Skeletal muscle cell (primary cell): ENCODE data around the gene ZIC5.
A peak's percentile ranks its signal among the peaks of the same experiment; 100 is the strongest.
"Not testable (repeated sequence)": the region's sequence is repeated elsewhere in the genome, so short reads cannot be mapped to it uniquely, and the experiment has no call there.

Source experiments
- DNase-seq: peaks from one replicate; pipeline ENCODE4 v3.0.0-alpha.2; 2010; ENCODE audit warnings: low read depth
- H3K4me3 ChIP-seq: 2 replicates; pipeline ENCODE4 v1.5.1; 2011; ENCODE audit warnings: low read depth, mild to moderate bottlenecking, control low read depth, low read length, moderate library complexity

Gene ZIC5

DNA sequence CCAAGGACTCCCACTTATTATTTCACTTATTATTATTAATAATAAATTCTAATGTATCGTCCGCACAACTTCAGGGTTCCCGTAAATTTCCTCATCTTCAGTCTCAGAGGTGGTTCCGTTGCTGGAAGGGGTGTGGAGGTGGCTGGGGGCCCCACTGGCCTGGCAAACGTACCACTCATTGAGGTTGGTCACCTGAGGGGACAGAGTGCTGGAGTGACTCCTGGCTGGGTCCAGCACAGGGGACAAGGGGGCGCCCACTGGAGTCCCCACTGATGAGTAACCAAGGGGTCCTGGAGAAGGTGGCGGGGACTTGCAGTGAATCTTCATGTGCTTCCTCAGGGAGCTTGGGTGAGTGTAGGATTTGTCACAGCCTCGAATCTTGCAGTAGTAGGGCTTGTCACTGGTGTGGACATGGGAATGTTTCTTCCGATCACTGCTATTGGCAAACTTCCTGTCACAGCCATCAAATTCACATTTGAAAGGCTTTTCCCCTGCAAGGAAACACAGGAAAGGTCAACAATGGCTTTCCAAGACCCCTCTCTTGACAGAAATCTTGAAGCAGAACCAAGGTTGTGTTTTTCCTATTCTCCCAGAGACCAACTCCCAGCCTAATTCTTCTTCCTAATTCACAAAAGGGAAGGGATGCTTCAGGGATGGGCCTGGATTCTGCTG, 6.1 kb downstream of the ZIC5 start:
- no peak for DNase-seq

DNA sequence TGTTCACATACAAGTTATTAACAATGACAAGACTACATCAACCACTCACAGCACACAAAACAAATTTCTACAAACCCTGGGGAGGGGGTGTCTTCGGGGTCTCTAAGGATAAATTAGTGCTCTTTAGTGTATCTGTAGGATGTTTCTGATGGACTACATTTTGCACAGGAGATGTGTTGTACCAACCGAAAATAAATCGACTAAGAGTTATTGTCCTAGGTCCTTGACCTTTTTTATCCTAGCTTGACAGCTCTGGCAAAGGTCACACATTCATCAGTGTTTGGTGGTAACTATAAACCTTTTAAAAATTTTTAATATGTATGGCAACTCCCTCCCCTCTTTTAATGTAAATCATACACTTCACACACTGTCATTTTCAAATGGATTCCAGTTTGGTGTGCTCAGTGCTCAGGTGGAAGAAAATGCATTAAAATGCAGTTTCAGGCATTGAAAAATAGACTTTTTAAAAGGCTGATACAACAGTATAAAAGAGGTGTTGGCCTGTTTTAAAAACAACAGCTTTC, 7.7 kb downstream of the ZIC5 start:
- H3K4me3 ChIP-seq: no peak overlapping the region
- no peak for DNase-seq

More for the DNA sequence above, 6.1 kb downstream of the ZIC5 start:
- H3K4me3 ChIP-seq: no peak overlapping the region

DNA sequence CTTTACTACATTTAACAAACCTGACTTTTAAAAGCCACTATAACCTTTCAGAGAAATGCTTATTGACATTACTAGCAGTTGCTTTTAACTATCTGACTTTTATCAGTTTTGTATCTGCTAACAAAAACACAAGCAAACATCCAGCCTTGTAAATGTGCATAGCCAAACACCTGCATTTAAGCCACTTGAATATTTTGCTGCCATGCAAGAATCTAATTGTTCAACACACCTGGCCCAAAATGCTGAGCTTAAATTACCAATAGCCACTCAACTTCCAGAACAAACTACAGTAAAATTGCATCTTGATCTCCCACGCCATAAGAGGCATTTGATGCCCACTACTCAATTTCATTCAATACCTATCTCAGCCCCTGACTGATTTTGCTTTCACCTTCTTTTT, 9.3 kb downstream of the ZIC5 start:
- DNase-seq: no peak
- H3K4me3 ChIP-seq: no peak overlapping the region

- DNase-seq: no peak
- no peak overlapping the region for H3K4me3 ChIP-seq
These were observed 9.9 kb downstream of the ZIC5 start for GRCh38 chr13:99961636-99962035.

DNA sequence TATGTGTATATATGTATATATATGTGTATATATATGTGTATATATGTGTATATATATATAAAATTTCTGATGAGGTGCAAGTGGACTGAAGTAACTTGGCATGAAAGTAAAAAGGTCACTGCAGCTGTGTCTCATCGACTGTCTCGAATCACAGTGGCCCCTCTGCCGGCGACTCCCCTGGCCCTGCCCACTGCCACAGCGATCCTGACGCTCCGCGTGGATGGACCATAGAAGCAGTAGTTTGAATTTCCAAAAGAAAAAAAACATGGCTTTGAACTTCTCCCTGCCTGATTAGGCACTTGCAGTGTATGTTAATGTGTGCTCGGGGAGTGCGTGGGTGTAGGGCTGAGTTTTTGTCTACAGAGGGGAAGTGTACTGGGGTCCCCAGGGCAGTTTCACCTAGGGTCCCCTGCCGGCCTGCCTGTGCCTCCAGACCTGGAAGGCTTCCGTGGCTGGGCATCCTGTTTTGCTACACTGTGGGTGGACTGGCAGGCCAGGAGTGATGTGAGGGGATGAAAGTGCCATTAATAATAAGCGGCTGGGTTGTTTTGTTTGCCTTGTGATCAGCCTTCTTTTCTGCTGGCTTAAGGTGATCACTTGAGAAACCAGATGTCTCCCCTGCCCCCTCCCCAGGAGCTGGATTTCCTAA, 10.8 kb downstream of the ZIC5 start:
- DNase-seq: no peak

GRCh38 chr13:99959540-99960230, 11.9 kb downstream of the ZIC5 start:
- peak overlapping the region; percentile 11 for H3K4me3 ChIP-seq
- DNase-seq: no peak

More for the DNA sequence above, 10.8 kb downstream of the ZIC5 start:
- H3K4me3 ChIP-seq: no peak overlapping the region

DNA sequence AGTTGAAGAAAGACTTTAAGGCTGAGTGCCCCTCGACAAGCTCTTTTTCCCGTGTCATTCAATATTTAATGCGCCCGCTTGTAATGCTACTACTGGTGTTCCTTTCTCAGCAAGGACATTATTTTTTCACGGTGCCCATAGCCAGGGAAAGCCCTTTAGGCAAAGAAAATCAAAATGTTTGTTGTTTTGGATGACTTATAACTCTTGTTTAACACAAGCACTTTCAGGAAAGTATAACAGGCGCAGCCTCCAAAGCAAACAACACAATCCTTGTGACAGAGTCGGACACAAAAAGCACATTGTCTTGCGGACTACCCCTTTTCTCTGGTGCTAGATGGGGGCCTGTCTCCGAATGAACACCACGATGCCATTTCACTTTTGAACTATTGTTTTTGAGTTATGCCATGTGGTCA, 12.4 kb downstream of the ZIC5 start:
- H3K4me3 ChIP-seq: no peak overlapping the region
- DNase-seq: no peak

DNA sequence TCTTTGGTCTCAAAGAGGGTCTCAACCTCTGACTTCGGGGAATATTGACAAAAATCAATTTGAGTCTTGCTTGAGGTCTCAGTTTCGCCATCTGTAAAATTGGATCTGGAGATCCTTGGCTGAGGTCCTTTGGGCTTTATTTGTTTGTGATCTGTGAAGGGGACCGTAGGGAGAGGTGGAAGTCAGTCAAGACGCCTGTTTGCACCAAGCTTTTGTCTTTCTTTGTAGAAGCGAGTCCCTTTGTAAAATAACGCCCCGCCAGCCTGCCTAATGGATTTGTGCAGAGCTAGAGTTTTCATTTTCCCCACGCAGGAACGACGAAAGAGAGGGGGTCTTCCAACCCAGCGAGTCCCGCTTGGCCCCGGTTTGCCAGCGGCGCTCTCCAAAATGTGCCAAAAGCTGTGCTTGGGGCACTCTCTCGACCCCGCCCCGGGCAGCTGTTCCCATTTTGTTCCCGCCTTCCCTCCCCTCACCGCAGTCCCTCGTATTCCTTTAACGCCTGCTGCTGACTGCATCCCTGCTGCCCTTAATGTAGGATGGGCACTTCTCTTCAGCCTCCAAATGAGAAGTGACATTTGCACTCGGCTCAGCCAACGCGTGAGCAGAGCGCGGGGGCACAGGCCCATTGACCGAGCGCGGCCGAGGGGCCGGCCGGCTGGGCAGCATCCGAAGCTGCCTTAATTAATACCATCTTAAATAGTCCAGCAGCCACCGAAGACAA, 13.0 kb downstream of the ZIC5 start:
- H3K4me3 ChIP-seq: no peak overlapping the region
- no peak for DNase-seq

- peak overlapping the region; percentile 27 for H3K4me3 ChIP-seq
These were observed 14.9 kb downstream of the ZIC5 start for GRCh38 chr13:99956473-99957349.

DNA sequence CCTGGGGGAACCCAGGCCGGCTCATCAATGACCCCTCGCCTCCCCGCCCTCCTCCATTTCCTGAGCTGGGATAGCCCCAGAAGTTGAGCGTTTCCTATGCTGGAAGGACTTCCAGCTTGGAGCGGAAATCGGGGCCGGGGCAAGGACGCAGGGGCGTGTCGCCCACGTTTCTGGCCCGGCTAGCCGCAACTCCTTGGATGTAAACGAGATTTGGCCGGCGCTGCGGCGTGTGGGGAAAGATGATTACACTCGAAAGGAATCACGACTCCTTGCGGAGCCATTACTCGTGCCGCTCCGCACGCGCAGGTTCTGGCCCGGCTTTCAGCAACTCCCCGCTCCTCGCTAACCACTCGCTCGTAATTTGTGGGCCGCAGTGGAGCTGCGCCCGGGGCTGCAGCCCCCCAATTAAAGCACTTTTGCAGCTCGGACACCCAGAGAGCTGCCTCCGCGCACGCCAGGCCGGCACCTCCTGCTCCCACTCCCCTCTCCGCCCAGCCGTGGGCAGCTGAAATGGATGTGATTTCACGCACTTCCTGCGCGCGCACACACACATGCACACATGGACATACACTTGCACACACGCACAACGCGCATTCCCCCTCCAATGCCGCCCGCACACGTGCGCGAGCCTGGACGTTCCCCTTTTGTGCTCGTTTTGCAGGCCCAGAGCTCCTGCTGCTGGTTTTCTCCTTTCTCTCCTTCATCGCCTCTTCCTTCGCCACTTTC, 15.7 kb downstream of the ZIC5 start:
- no peak for DNase-seq
- H3K4me3 ChIP-seq: peak overlapping the region; percentile 27

More at GRCh38 chr13:99956473-99957349, 14.9 kb downstream of the ZIC5 start:
- no peak for DNase-seq

- H3K4me3 ChIP-seq: no peak overlapping the region
- no peak for DNase-seq
These were observed 16.3 kb downstream of the ZIC5 start for GRCh38 chr13:99955107-99955746.

GRCh38 chr13:99953138-99953755, 18.3 kb downstream of the ZIC5 start:
- no peak for DNase-seq
- no peak overlapping the region for H3K4me3 ChIP-seq

DNA sequence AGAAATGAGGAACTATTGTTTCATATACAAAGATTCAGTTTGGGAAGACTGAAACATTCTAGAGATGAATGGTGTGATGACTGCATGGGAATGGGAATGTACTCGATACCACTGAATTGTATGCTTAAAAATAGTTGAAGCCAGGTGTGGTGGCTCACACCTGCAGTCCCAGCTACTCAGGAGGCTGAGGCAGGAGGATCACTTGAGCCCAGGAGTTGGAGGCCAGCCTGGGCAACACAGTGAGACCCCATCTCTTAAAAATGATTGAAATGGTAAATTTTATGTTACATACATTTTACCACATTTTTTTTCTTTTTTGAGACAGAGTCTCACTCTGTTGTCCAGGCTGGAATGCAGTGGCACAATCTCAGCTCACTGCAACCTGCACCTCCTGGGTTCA, 19.9 kb downstream of the ZIC5 start:
- DNase-seq, H3K4me3 ChIP-seq: not testable (repeated sequence)

- H3K4me3 ChIP-seq: no peak overlapping the region
- no peak for DNase-seq
These were observed 21.7 kb downstream of the ZIC5 start for GRCh38 chr13:99949679-99950413.

- H3K4me3 ChIP-seq: no peak overlapping the region
- DNase-seq: no peak
These were observed 22.5 kb downstream of the ZIC5 start for GRCh38 chr13:99948907-99949678.

GRCh38 chr13:99948411-99948810, 23.2 kb downstream of the ZIC5 start:
- no peak for DNase-seq
- H3K4me3 ChIP-seq: no peak overlapping the region
